Head of caudate nucleus (tissue), 42 donors: ENCODE data around the gene ZMYND8.
A peak's percentile ranks its signal among the peaks of the same experiment; 100 is the strongest.
"Not testable (repeated sequence)": the region's sequence is repeated elsewhere in the genome, so short reads cannot be mapped to it uniquely, and the experiment has no call there.

Experiments used
- DNase-seq, 42 donors: peaks; one replicate each; pipeline versions ENCODE4 v3.0.0 to v3.0.0-alpha.2; 2020 to 2021; ENCODE audit warnings: mixed read lengths in 7 of 42
- intact Hi-C: fragments of 100-400 bp; cut with DNase I; formaldehyde crosslinking; loops from one replicate; pipeline ENCODE4 v1.15.0; 2022

Gene ZMYND8

GRCh38 chr20:47278907-47279348, 77.6 kb downstream of the ZMYND8 start:
- no peak for DNase-seq
- intact Hi-C loops = loop anchor here (5.0 kb wide), 1 partner anchor 82 kb away; no protein-coding TSS in a partner anchor

GRCh38 chr20:47277535-47277872, 79.0 kb downstream of the ZMYND8 start:
- DNase-seq = not testable (repeated sequence)
- intact Hi-C loops = loop anchor here (5.0 kb wide), 1 partner anchor 80 kb away; no protein-coding TSS in a partner anchor

DNA sequence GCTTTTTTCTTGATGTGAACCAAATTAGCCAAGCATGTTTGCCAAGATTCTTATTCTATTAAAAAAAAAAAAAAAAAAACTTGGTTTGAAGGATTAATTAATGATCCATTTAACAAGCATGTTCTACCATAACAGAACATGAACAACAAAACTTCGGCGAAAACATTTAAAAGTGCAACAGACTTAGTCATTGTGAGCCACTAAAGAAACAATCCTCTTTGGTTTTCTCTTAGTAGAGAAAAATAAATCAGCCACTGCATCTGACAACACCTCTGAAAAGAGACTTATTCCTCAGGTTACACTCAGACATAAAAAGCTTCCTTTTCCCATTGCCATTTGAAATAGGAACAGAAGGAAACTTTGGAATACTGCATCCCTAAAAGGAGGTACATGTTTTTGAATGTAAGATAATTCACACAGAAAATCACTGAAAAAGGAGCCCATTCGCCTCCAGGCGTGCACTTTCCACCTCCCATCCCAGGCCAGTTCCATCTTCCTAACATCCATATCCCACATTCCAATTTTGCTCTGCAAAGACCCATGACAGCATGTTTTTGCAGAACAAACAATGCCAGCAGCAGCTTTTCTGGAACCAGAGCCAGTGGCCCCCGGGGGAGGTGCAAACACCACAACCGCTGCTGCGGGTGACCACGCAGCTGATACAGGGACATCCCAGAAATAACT, 79.5 kb downstream of the ZMYND8 start:
- intact Hi-C loops = loop anchor here (5.0 kb wide), 1 partner anchor 80 kb away; no protein-coding TSS in a partner anchor
- DNase-seq = peak in 16 of 42 donors; percentile 15 to 69 (median 34)

- peak in 1 of 42 donors; percentile 27 for DNase-seq
- intact Hi-C loops = loop anchor here (5.0 kb wide), 1 partner anchor 79 kb away; no protein-coding TSS in a partner anchor
Measured at GRCh38 chr20:47276251-47276650, 80.2 kb downstream of the ZMYND8 start.

DNA sequence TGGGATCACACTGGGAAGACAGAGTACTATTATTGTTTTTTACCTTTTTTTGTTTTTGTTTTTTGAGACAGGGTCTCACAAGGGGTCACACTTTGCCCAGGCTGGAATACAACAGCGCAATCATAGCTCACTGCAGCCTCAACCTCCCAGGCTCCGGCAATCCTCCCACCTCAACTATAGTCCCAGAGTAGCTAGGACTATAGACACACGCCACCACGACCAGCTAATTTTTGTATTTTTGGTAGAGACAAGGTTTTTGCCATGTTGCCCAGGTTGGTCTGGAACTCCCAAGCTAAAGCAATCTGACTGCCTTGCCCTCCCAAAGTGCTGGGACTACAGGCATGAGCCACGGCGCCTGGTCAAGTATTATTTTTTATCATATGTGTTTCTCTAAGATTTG, 81.0 kb downstream of the ZMYND8 start:
- intact Hi-C loops = loop anchor here (5.0 kb wide), 1 partner anchor 78 kb away; no protein-coding TSS in a partner anchor
- peak in 2 of 42 donors; percentile 18 to 20 for DNase-seq

GRCh38 chr20:47274401-47275108, 81.9 kb downstream of the ZMYND8 start:
- peak in 1 of 42 donors; percentile 48 for DNase-seq
- intact Hi-C loops = loop anchor here (5.0 kb wide), 1 partner anchor 77 kb away; no protein-coding TSS in a partner anchor

DNA sequence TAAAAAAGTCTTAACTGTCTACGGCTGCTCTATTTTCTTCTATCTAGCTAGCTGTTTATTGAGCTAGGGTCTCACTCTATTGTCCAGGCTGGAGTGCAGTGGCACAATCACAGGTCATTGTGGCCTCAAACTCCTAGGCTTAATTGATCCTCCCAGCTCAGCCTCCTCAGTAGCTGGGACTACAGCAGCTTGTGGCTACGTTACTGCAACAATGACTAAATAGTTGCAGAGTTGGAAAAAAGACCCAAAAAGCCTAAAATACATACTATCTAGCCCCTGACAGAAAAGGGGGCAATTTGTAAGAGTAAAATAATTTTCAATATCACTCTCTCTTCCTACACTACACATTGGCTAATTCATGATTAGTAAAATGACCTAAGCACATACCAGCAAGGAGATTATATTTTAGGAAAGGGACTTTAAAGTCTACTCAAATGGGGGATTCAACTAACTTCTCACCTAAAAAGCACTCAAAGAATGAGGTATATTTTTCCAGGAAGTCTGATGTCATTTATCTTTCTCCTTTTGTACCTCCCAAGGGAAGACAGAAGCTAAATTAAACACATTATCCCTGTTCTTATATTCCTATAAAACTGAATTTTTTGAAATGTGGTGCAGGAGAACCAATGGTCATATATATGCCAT, 82.8 kb downstream of the ZMYND8 start:
- intact Hi-C loops = loop anchor here (2.0 kb wide), 1 partner anchor 111 kb away; no protein-coding TSS in a partner anchor
- DNase-seq = no peak

- intact Hi-C loops = loop anchor here (2.0 kb wide), 1 partner anchor 112 kb away; no protein-coding TSS in a partner anchor
- DNase-seq = peak in 28 of 42 donors; percentile 31 to 88 (median 65)
Measured at GRCh38 chr20:47272893-47273590, 83.5 kb downstream of the ZMYND8 start.

- intact Hi-C loops = no loop called here
- DNase-seq = no peak
Measured at GRCh38 chr20:47271046-47271615, 85.4 kb downstream of the ZMYND8 start.

DNA sequence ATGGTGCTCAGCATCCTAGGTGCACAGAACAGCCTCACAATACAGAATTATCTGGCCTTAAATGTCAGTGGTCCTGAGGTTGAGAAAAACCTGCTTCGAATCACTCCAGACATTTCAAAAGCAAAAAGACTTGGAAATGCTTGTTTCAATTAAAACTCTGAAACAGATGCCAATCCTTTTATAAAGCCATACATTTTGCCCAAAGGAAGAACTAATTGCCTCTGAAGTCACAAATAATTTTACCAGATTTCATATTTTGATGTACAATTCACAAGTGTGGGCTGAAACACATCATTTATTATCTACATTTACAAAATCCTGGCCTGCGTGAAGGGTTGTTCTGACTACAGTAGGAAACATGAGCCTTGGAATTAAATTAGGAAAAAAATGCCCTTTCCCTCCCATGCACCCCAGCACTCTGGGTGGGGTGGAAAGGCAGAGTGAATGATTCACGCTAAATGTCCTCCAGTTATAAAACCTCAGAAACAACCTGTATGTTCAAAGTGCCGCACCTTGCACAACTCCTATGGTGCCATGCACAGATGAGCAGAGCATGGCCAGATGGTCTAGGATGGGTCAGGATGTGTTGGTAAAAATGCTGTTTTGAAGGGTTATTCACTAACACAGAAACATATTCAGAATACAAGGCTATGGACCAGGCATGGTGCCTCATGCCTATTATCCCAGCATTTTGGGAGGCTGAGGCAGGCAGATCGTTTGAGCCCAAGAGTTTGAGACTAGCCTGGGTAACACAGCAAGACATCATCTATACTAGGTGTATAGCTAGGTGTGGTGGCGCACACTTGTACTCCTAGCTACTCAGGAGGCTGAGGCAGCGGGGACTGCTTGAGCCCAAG, 87.0 kb downstream of the ZMYND8 start:
- DNase-seq = no peak
- intact Hi-C loops = no loop called here

DNA sequence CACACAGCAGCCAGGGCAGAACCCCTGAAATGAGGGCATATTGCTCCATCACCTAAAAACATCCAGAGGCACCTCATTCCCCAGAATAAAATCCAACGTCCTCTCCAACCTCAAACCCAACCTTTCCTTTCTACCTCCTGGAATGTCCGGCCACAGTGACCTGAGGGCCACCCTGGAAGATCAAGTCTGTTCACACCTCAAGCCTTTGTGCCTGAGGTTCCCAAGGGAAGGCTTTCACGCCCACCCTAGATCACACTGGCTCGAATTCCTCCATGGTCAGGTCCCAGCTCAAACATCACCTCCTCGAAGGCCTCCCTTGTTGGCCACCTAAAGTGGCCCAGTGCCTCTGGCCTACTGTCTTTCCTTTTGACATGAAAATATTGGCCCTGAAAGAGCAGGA, 88.9 kb downstream of the ZMYND8 start:
- intact Hi-C loops = no loop called here
- peak in 1 of 42 donors; percentile 11 for DNase-seq

- intact Hi-C loops = no loop called here
- DNase-seq = peak in 1 of 42 donors; percentile 0
Measured at GRCh38 chr20:47266847-47267515, 89.5 kb downstream of the ZMYND8 start.

DNA sequence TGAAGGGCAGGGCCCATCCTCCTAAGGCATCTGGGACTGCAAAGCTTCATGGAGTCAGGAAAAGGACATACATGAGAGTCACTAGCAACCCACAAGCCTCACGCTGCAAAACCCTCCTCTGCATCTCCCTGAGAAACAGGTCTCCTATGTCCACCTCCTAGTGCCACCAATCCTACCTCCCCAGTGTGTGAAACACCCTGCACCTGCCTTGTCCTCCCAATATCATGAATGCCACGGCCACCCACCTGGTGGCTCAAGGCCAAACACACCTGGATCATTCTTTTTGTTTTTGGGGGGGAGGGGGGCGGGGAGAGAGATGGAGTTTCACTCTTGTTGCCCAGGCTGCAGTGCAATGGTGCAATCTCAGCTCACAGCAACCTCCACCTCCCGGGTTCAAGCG, 90.5 kb downstream of the ZMYND8 start:
- intact Hi-C loops = no loop called here
- no peak for DNase-seq

DNA sequence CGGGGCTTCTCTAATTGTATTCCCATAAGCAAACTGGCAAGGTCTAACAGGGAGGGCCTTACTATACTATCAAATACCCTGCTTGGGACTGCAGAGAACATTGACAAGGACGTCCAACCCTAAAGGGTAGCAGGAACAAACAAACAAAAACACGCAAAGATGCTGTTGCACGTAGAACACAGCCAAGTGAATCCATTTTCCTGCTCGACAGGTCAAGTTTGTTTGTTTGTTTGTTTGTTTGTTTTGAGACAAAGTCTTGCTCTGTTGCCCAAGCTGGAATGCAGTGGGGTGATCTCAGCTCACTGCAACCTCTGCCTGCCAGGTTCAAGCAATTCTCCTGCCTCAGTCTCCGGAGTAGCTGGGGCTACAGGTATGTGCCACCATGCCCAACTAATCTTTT, 91.3 kb downstream of the ZMYND8 start:
- intact Hi-C loops = no loop called here
- DNase-seq = no peak

- intact Hi-C loops, DNase-seq: not testable (repeated sequence)
Measured at GRCh38 chr20:47264137-47264769, 92.2 kb downstream of the ZMYND8 start.

GRCh38 chr20:47263465-47264084, 92.9 kb downstream of the ZMYND8 start:
- intact Hi-C loops = no loop called here
- peak in 2 of 42 donors; percentile 37 to 48 for DNase-seq
